Measurements from ENCODE around the gene OSMR. TPM values are rescaled to one million over a fixed set of nuclear protein-coding genes. Genes with fewer than 3 reads are reported as not detected.

OSMR gene
- total and polyA plus RNA-seq, 2 experiments from 2014 or later = 1.5 to 2.6 TPM

GRCh38 chr5:38922199-38922598, 76.4 kb downstream of the OSMR start:
- H3K27me3 ChIP-seq (ENCODE audit: insufficient read depth) = no peaks in the 10 kb centered on the region
- no peaks in the 10 kb centered on the region for H3F3A ChIP-seq (replicated peaks; ENCODE audit: low read depth)
- H4K20me1 ChIP-seq (replicated peaks; ENCODE audit: insufficient read depth) = no peaks in the 10 kb centered on the region
- TF ChIP-seq REST (IDR thresholded peaks at IDR 0.05; ENCODE audit: unreplicated experiment) (peak; percentile 35), CREB1 (CRISPR knock-in tag; IDR thresholded peaks at IDR 0.05; ENCODE audit: low read depth) (no peak), CTCF (conservative IDR thresholded peaks at IDR 0.05; ENCODE audit: low read depth in 2 of 2) (peak; percentile 93 to 96)
- H3K36me3 ChIP-seq (ENCODE audit: insufficient read depth) = no peaks in the 10 kb centered on the region
- H3K4me2 ChIP-seq = no peak overlapping the region
- H3K4me1 Mint-ChIP-seq = peaks cover 11% of the 10 kb centered on the region
- DNase-seq (ENCODE audit: low spot score) = peak; percentile 76
- no peak overlapping the region for H3K27ac Mint-ChIP-seq
- peak; percentile 97 for ATAC-seq
- no peak overlapping the region for H3K4me3 Mint-ChIP-seq
- H3K9me2 ChIP-seq (ENCODE audit: insufficient read depth) = 0 out of 2 replicates have a peak, but pooled peaks cover 8% of the 10 kb centered on the region
- H3K27me3 Mint-ChIP-seq (ENCODE audit: insufficient read depth, low read depth, poor library complexity) = peaks cover 3% of the 10 kb centered on the region
- peaks cover 13% of the 10 kb centered on the region; the same call in 1 of the 2 replicates for H3K4me1 ChIP-seq (ENCODE audit: insufficient read depth)
- H3K9me3 Mint-ChIP-seq = 0 out of 3 replicates have a peak, but pooled peaks cover 2% of the 10 kb centered on the region
- no peaks in the 10 kb centered on the region for H3K79me2 ChIP-seq (replicated peaks; ENCODE audit: insufficient read depth)
- no peak overlapping the region for H3K27ac ChIP-seq (ENCODE audit: low read depth)
- H2AFZ ChIP-seq = no peak overlapping the region
- H3K36me3 Mint-ChIP-seq (ENCODE audit: low read depth) = peaks cover 8% of the 10 kb centered on the region; the same call in 2 of the 3 replicates
- H3K4me3 ChIP-seq = no peak overlapping the region

DNA sequence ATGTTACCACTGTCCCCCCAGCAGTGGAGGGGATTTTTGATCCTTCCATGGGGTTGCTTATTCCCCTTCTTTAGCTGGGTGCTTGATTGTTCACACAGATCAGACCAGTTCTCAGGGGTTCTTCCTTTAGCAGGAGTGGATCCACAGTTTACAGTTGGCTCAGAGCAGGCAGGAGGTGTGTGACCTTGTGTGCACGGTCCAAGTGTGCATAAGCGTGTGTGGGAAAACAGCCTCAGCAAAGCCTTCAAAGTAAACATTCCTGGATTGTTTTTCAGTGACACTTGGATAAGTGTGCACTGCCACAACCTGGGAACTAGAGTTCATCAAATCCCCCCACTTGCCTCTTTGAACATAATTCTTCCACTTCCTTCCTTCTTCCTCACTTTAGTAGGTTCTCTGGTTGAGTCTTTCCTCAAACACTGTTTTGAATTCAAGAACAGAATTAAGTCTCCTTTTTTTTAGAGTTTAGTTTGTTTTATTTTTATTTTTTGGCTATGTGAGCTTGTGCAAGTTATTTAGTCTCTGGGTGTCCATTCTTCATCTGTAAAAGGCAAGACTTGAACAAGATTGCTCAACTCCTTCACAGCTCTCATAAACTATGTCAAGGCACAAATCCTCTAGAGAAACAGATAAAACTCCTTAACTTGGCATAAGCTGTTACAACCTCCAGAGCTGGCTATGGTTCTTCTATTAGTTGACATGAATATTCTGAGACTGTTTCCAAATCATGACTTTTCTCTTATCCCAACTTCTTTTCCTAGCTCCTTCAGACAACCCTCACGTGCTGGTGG, 78.0 kb downstream of the OSMR start:
- no peak overlapping the region for H3K4me3 ChIP-seq
- H3K27ac ChIP-seq (ENCODE audit: low read depth) = no peak overlapping the region
- Mint-ChIP-seq H3K27me3 (ENCODE audit: insufficient read depth, low read depth, poor library complexity) (peaks cover 7% of the 10 kb centered on the region), H3K27ac (0 out of 2 replicates have a peak overlapping the region, but pooled peaks have one; percentile 38), H3K36me3 (ENCODE audit: low read depth) (peaks cover 15% of the 10 kb centered on the region), H3K4me3 (no peak overlapping the region), H3K9me3 (peaks cover 8% of the 10 kb centered on the region), H3K4me1 (peaks cover 11% of the 10 kb centered on the region)
- no peaks in the 10 kb centered on the region for H4K20me1 ChIP-seq (replicated peaks; ENCODE audit: insufficient read depth)
- H3K9me2 ChIP-seq (ENCODE audit: insufficient read depth) = 0 out of 2 replicates have a peak, but pooled peaks cover 4% of the 10 kb centered on the region
- no peak overlapping the region for H3K4me2 ChIP-seq
- ATAC-seq (no peak), DNase-seq (ENCODE audit: low spot score) (no peak)
- H2AFZ ChIP-seq = peak overlapping the region; percentile 78; the same call in 1 of the 2 replicates
- H3K4me1 ChIP-seq (ENCODE audit: insufficient read depth) = peaks cover 13% of the 10 kb centered on the region; the same call in 1 of the 2 replicates
- no peaks in the 10 kb centered on the region for H3K36me3 ChIP-seq (ENCODE audit: insufficient read depth)
- H3F3A ChIP-seq (replicated peaks; ENCODE audit: low read depth) = no peaks in the 10 kb centered on the region
- no peaks in the 10 kb centered on the region for H3K27me3 ChIP-seq (ENCODE audit: insufficient read depth)
- no peaks in the 10 kb centered on the region for H3K79me2 ChIP-seq (replicated peaks; ENCODE audit: insufficient read depth)
- TF ChIP-seq NANOG (IDR thresholded peaks at IDR 0.05; ENCODE audit: borderline replicate concordance) (no peak), EZH2 (IDR thresholded peaks at IDR 0.05; ENCODE audit: low read depth, unreplicated experiment) (no peak), JUNB (IDR thresholded peaks at IDR 0.05; ENCODE audit: unreplicated experiment) (no peak), CREB1 (CRISPR knock-in tag; IDR thresholded peaks at IDR 0.05; ENCODE audit: low read depth) (no peak)
- TF ChIP-seq, protein P1, sequence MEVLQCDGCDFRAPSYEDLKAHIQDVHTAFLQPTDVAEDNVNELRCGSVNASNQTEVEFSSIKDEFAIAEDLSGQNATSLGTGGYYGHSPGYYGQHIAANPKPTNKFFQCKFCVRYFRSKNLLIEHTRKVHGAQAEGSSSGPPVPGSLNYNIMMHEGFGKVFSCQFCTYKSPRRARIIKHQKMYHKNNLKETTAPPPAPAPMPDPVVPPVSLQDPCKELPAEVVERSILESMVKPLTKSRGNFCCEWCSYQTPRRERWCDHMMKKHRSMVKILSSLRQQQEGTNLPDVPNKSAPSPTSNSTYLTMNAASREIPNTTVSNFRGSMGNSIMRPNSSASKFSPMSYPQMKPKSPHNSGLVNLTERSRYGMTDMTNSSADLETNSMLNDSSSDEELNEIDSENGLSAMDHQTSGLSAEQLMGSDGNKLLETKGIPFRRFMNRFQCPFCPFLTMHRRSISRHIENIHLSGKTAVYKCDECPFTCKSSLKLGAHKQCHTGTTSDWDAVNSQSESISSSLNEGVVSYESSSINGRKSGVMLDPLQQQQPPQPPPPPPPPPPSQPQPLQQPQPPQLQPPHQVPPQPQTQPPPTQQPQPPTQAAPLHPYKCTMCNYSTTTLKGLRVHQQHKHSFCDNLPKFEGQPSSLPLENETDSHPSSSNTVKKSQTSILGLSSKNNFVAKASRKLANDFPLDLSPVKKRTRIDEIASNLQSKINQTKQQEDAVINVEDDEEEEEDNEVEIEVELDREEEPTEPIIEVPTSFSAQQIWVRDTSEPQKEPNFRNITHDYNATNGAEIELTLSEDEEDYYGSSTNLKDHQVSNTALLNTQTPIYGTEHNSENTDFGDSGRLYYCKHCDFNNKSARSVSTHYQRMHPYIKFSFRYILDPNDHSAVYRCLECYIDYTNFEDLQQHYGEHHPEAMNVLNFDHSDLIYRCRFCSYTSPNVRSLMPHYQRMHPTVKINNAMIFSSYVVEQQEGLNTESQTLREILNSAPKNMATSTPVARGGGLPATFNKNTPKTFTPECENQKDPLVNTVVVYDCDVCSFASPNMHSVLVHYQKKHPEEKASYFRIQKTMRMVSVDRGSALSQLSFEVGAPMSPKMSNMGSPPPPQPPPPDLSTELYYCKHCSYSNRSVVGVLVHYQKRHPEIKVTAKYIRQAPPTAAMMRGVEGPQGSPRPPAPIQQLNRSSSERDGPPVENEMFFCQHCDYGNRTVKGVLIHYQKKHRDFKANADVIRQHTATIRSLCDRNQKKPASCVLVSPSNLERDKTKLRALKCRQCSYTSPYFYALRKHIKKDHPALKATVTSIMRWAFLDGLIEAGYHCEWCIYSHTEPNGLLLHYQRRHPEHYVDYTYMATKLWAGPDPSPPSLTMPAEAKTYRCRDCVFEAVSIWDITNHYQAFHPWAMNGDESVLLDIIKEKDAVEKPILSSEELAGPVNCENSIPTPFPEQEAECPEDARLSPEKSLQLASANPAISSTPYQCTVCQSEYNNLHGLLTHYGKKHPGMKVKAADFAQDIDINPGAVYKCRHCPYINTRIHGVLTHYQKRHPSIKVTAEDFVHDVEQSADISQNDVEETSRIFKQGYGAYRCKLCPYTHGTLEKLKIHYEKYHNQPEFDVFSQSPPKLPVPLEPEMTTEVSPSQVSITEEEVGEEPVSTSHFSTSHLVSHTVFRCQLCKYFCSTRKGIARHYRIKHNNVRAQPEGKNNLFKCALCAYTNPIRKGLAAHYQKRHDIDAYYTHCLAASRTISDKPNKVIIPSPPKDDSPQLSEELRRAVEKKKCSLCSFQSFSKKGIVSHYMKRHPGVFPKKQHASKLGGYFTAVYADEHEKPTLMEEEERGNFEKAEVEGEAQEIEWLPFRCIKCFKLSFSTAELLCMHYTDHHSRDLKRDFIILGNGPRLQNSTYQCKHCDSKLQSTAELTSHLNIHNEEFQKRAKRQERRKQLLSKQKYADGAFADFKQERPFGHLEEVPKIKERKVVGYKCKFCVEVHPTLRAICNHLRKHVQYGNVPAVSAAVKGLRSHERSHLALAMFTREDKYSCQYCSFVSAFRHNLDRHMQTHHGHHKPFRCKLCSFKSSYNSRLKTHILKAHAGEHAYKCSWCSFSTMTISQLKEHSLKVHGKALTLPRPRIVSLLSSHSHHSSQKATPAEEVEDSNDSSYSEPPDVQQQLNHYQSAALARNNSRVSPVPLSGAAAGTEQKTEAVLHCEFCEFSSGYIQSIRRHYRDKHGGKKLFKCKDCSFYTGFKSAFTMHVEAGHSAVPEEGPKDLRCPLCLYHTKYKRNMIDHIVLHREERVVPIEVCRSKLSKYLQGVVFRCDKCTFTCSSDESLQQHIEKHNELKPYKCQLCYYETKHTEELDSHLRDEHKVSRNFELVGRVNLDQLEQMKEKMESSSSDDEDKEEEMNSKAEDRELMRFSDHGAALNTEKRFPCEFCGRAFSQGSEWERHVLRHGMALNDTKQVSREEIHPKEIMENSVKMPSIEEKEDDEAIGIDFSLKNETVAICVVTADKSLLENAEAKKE (CRISPR knock-in tag; IDR thresholded peaks at IDR 0.05) = no peak

All from GM23338 (cell line).